IMR-90 (cell line): ENCODE data around the gene CNIH2. TPM values are rescaled to one million over a fixed set of nuclear protein-coding genes. Genes with fewer than 3 reads are reported as not detected.

Source experiments
- ATAC-seq: fragments of 200-7000 bp; cut with Tn5 transposase; 2 replicates; pipeline ENCODE4 v1.9.1; 2020; ENCODE audit warnings: low read depth, mild to moderate bottlenecking, moderate library complexity
- BruUV-seq: library from RNA; stranded (reverse); fragments of 400-500 nt; replicated peaks from 2 replicates; lab custom pipeline; 2021; lab: Mats Ljungman, UMichigan
- CTCF ChIA-PET: fragments of 300-600 bp; formaldehyde crosslinking; extraction: SDS; loops from one replicate; lab custom pipeline; 2021; ENCODE audit warnings: antibody characterized with exemption; lab: Yijun Ruan, JAX
- POLR2A ChIA-PET: fragments of 300-600 bp; sonication (Branson Sonifier 250); formaldehyde crosslinking; loops from one replicate; lab custom pipeline; 2022; ENCODE audit warnings: antibody characterized with exemption; ENCODE audit not compliant: unreplicated experiment; lab: Charles Lee
- DNase-seq: peaks from one replicate; pipeline ENCODE4 v3.0.0; 2013
- H2AFZ ChIP-seq: replicated peaks from 2 replicates; pipeline ENCODE3; 2013; ENCODE audit warnings: low read length, mild to moderate bottlenecking; ENCODE audit not compliant: poor library complexity
- H2AK5ac ChIP-seq: 2 replicates; pipeline ENCODE4 v1.6.1; 2013; ENCODE audit warnings: low read depth, low read length, inconsistent platforms
- H2AK9ac ChIP-seq: replicated peaks from 2 replicates; pipeline ENCODE3; 2013; ENCODE audit warnings: mild to moderate bottlenecking, low read depth, low read length, moderate library complexity; ENCODE audit not compliant: poor library complexity
- H2BK120ac ChIP-seq: 2 replicates; pipeline ENCODE4 v1.6.1; 2013; ENCODE audit warnings: low read depth, low read length, inconsistent platforms
- H2BK15ac ChIP-seq: 3 replicates; pipeline ENCODE4 v1.6.1; 2013; ENCODE audit warnings: low read depth, low read length, inconsistent platforms
- H2BK20ac ChIP-seq: 2 replicates; pipeline ENCODE4 v1.6.1; 2013; ENCODE audit warnings: low read depth, mild to moderate bottlenecking, inconsistent platforms, low read length, moderate library complexity
- H2BK5ac ChIP-seq: 2 replicates; pipeline ENCODE4 v1.6.1; 2013; ENCODE audit warnings: mild to moderate bottlenecking, low read depth, low read length, inconsistent platforms; ENCODE audit not compliant: poor library complexity, severe bottlenecking
- H3K14ac ChIP-seq: replicated peaks from 2 replicates; pipeline ENCODE4 v1.6.1; 2013; ENCODE audit warnings: low read depth, low read length, inconsistent platforms
- H3K18ac ChIP-seq: 2 replicates; pipeline ENCODE4 v1.6.1; 2013; ENCODE audit warnings: low read depth, low read length, control low read depth
- H3K23ac ChIP-seq: 2 replicates; pipeline ENCODE4 v1.6.1; 2013; ENCODE audit warnings: low read depth, low read length, inconsistent platforms
- H3K27ac ChIP-seq: 2 replicates; pipeline ENCODE4 v1.5.1; 2013; ENCODE audit warnings: mild to moderate bottlenecking, control low read depth, low read length; ENCODE audit not compliant: insufficient read depth
- H3K27me3 ChIP-seq: 2 replicates; pipeline ENCODE4 v1.6.1; 2013; ENCODE audit warnings: low read length; ENCODE audit not compliant: control insufficient read depth, insufficient read depth
- H3K36me3 ChIP-seq: 2 replicates; pipeline ENCODE4 v1.6.1; 2013; ENCODE audit warnings: low read length, mixed read lengths; ENCODE audit not compliant: control insufficient read depth, insufficient read depth
- H3K4ac ChIP-seq: 2 replicates; pipeline ENCODE4 v1.6.1; 2013; ENCODE audit warnings: low read depth, low read length, inconsistent platforms
- H3K4me1 ChIP-seq: 2 replicates; pipeline ENCODE4 v1.6.1; 2013; ENCODE audit warnings: low read length, mixed read lengths; ENCODE audit not compliant: control insufficient read depth, insufficient read depth
- H3K4me2 ChIP-seq: 2 replicates; pipeline ENCODE4 v1.6.1; 2013; ENCODE audit warnings: low read depth, mild to moderate bottlenecking, control low read depth, low read length, moderate library complexity
- H3K4me3 ChIP-seq: 2 replicates; pipeline ENCODE4 v1.5.1; 2013; ENCODE audit warnings: low read depth, mild to moderate bottlenecking, control low read depth, low read length, moderate library complexity; ENCODE audit not compliant: insufficient read depth
- H3K56ac ChIP-seq: 2 replicates; pipeline ENCODE4 v1.6.1; 2013; ENCODE audit warnings: low read length, inconsistent platforms; ENCODE audit not compliant: insufficient read depth; ENCODE audit errors: extremely low read depth
- H3K79me1 ChIP-seq, 2 experiments: 2 replicates each; pipeline ENCODE4 v1.6.1; 2013; ENCODE audit warnings: low read length in 2 of 2, inconsistent platforms in 1 of 2, low read depth in 1 of 2
- H3K9ac ChIP-seq: 2 replicates; pipeline ENCODE4 v1.6.1; 2013; ENCODE audit warnings: low read depth, low read length, control low read depth
- H3K9me1 ChIP-seq: 2 replicates; pipeline ENCODE4 v1.6.1; 2013; ENCODE audit warnings: low read length, inconsistent platforms; ENCODE audit not compliant: insufficient read depth
- H3K9me3 ChIP-seq: 2 replicates; pipeline ENCODE4 v1.6.1; 2013; ENCODE audit warnings: low read length; ENCODE audit not compliant: control insufficient read depth, insufficient read depth
- H4K20me1 ChIP-seq: 2 replicates; pipeline ENCODE4 v1.6.1; 2013; ENCODE audit warnings: low read length, inconsistent platforms; ENCODE audit not compliant: insufficient read depth
- H4K5ac ChIP-seq: 2 replicates; pipeline ENCODE4 v1.6.1; 2013; ENCODE audit warnings: mild to moderate bottlenecking, low read depth, low read length, control low read depth
- H4K8ac ChIP-seq, 2 experiments: 2 replicates each; pipeline ENCODE4 v1.6.1; 2013; ENCODE audit warnings: low read depth in 2 of 2, low read length in 2 of 2, control low read depth in 1 of 2, inconsistent platforms in 1 of 2
- H4K91ac ChIP-seq: 2 replicates; pipeline ENCODE4 v1.6.1; 2013; ENCODE audit warnings: low read depth, low read length, inconsistent platforms; ENCODE audit not compliant: insufficient read depth
- BHLHE40 ChIP-seq: fragments of 150-350 bp; IDR thresholded peaks from 2 replicates; pipeline ENCODE4 v1.6.1; 2016; ENCODE audit warnings: mild to moderate bottlenecking, low read depth, low read length
- MAFK ChIP-seq: IDR thresholded peaks from 2 replicates; pipeline ENCODE4 v1.6.1; 2012; ENCODE audit warnings: low read depth, low read length, improper control_type of control experiment
- MAZ ChIP-seq: IDR thresholded peaks from 2 replicates; pipeline ENCODE4 v1.6.1; 2012; ENCODE audit warnings: low read depth, mild to moderate bottlenecking, low read length, improper control_type of control experiment, moderate library complexity, borderline replicate concordance
- MXI1 ChIP-seq: IDR thresholded peaks from 2 replicates; pipeline ENCODE4 v1.6.1; 2012; ENCODE audit warnings: low read depth, mild to moderate bottlenecking, low read length, moderate library complexity, borderline replicate concordance
- POLR2A ChIP-seq: IDR thresholded peaks from 2 replicates; pipeline ENCODE4 v1.6.1; 2012; ENCODE audit warnings: mild to moderate bottlenecking, low read depth, low read length
- RAD21 ChIP-seq: IDR thresholded peaks from 2 replicates; pipeline ENCODE4 v1.6.1; 2012; ENCODE audit warnings: low read length, improper control_type of control experiment
- SMC3 ChIP-seq: fragments of 150-350 bp; IDR thresholded peaks from 2 replicates; pipeline ENCODE4 v1.6.1; 2016; ENCODE audit warnings: low read depth, mild to moderate bottlenecking, antibody characterized with exemption, low read length, moderate library complexity
- WGBS, 2 experiments: methylation state at CpG; one replicate each; pipeline versions ENCODE4 v1.1.5 to v1.1.7; 2013; ENCODE audit warnings: missing lambda C conversion rate in 2 of 2; ENCODE audit not compliant: insufficient read length in 1 of 2; ENCODE audit errors: extremely low coverage in 2 of 2; 5-methylcytosine and 5-hydroxymethylcytosine counted together
- dilution Hi-C: fragments of 300-500 bp; cut with HindIII; formaldehyde crosslinking; loops from one replicate; pipeline ENCODE4 v1.14.3; 2018; ENCODE audit warnings: low sequenced_read_pairs; ENCODE audit not compliant: unreplicated experiment
- in situ Hi-C: fragments of 300-500 bp; cut with MboI; formaldehyde crosslinking; loops from 3 replicates; pipeline ENCODE4 v1.14.3; 2019; ENCODE audit warnings: low sequenced_read_pairs, inconsistent platforms, mixed read lengths
- intact Hi-C: fragments of 100-400 bp; cut with micrococcal nuclease; formaldehyde crosslinking; loops from 2 replicates; pipeline ENCODE4 v1.10.0; 2022
- polyA plus RNA-seq, 3 experiments: library from polyadenylated mRNA; depleted of rRNA; stranded (reverse); fragments of >200 nt; gene quantifications; 2 replicates each; pipeline ENCODE4 v1.2.3, GENCODE V29; 2012; ENCODE audit warnings: low replicate concordance in 1 of 3
- total RNA-seq: library from RNA; depleted of rRNA; stranded (reverse); fragments of >200 nt; gene quantifications from 2 replicates; pipeline ENCODE4 v1.2.3, GENCODE V29; 2012
- TF ChIP-seq, protein P1 (sequence below): conservative IDR thresholded peaks from 2 replicates; pipeline ENCODE4 v1.5.1; 2012; ENCODE audit warnings: mild to moderate bottlenecking, low read depth, low read length, improper control_type of control experiment

Gene CNIH2
- total and polyA plus RNA-seq, 2 of the 4 experiments (the other 2 are of a cell fraction): 0.54 to 3.4 TPM

DNA sequence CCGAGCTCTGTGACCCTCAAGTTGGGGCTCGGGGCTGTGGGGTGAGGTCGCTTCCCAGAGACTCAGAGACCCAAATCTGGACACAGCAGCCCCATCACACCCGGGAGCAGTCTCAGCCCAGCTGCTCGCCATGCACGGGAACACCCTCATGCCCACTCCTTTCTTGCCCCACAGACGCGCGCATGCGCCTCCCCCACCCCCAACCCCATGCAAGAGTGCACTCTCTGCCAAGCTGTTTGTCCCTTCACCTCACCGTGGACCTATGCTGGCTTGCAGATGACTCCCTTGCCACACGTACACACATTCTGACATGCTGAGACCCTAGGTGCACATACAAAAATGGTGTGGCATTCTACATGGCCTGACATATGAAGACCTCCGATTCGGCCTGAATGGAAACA lies 39.3 kb downstream of the CNIH2 start:
- H2AK9ac ChIP-seq: peak overlapping the region; percentile 26
- TF ChIP-seq MAZ: peak; percentile 5; the same call in 1 of the 2 replicates
- TF ChIP-seq SMC3: no peak
- peak; percentile 43; the same call in 1 of the 2 replicates for TF ChIP-seq MXI1
- no peak for TF ChIP-seq RAD21
- peak; percentile 25 for TF ChIP-seq POLR2A
- TF ChIP-seq, protein P1, sequence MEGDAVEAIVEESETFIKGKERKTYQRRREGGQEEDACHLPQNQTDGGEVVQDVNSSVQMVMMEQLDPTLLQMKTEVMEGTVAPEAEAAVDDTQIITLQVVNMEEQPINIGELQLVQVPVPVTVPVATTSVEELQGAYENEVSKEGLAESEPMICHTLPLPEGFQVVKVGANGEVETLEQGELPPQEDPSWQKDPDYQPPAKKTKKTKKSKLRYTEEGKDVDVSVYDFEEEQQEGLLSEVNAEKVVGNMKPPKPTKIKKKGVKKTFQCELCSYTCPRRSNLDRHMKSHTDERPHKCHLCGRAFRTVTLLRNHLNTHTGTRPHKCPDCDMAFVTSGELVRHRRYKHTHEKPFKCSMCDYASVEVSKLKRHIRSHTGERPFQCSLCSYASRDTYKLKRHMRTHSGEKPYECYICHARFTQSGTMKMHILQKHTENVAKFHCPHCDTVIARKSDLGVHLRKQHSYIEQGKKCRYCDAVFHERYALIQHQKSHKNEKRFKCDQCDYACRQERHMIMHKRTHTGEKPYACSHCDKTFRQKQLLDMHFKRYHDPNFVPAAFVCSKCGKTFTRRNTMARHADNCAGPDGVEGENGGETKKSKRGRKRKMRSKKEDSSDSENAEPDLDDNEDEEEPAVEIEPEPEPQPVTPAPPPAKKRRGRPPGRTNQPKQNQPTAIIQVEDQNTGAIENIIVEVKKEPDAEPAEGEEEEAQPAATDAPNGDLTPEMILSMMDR: no peak
- no peak for TF ChIP-seq MAFK
- no peak for TF ChIP-seq BHLHE40
- H2AFZ ChIP-seq: peak overlapping the region; percentile 89
- POLR2A ChIA-PET: interaction anchor here (0.8 to 1.2 kb wide), 3 partner anchors 10 to 28 kb away, joined by 5 to 16 read pairs (median 5); partner anchors contain the start of genes RIN1 and YIF1A
- H3K4me1 ChIP-seq: peaks cover 32% of the 10 kb centered on the region
- peaks cover 37% of the 10 kb centered on the region for H4K20me1 ChIP-seq
- DNase-seq (peak; percentile 68), ATAC-seq (peak; percentile 2)
- H3K4ac ChIP-seq: peak overlapping the region; percentile 100
- H3K9me3 ChIP-seq: no peaks in the 10 kb centered on the region
- peaks cover 11% of the 10 kb centered on the region for H3K9me1 ChIP-seq
- H3K4me2 ChIP-seq: peak overlapping the region; percentile 77
- peak overlapping the region; percentile 100 for H2BK120ac ChIP-seq
- no peaks in the 10 kb centered on the region for H3K36me3 ChIP-seq
- H3K23ac ChIP-seq: peak overlapping the region; percentile 100
- H3K27me3 ChIP-seq: no peaks in the 10 kb centered on the region
- peak overlapping the region; percentile 99 for H4K91ac ChIP-seq
- peak overlapping the region; percentile 98 for H3K56ac ChIP-seq
- 0% methylated on average over 7 of the region's 14 CpGs; no CpG with 5 or more reads in 1 of the 2 experiments for WGBS, 2 experiments
- H3K27ac ChIP-seq: peak overlapping the region; percentile 100
- H3K18ac ChIP-seq: peak overlapping the region; percentile 97
- peak overlapping the region; percentile 85 to 99 for H4K8ac ChIP-seq
- in situ Hi-C loops (no loop called here), dilution Hi-C loops (no loop called here), intact Hi-C loops (no loop called here)
- H3K14ac ChIP-seq: peak overlapping the region; percentile 100
- peaks cover 0 to 42% of the 10 kb centered on the region in 2 experiments; a peak in 2 of 4 replicates for H3K79me1 ChIP-seq
- H3K4me3 ChIP-seq: no peak overlapping the region
- CTCF ChIA-PET: no interaction called here
- peak overlapping the region; percentile 97 for H4K5ac ChIP-seq
- H2BK20ac ChIP-seq: peak overlapping the region; percentile 100
- H2BK5ac ChIP-seq: peak overlapping the region; percentile 100
- peak overlapping the region; percentile 94; the same call in 2 of the 3 replicates for H2BK15ac ChIP-seq
- H3K9ac ChIP-seq: peak overlapping the region; percentile 95
- BruUV-seq: no TSS peak
- peak overlapping the region; percentile 100 for H2AK5ac ChIP-seq
